HepG2 (cell line): Measurements from ENCODE around the gene TRIM54. TPM values are rescaled to one million over a fixed set of nuclear protein-coding genes. Genes with fewer than 3 reads are reported as not detected.

Experiments
- CC2D1A ChIP-seq: sonication (generic); formaldehyde crosslinking; IDR thresholded peaks from 2 replicates; pipeline ENCODE4 v1.8.1; 2023; ENCODE audit warnings: mild to moderate bottlenecking, missing genetic modification reagents
- DMAP1 ChIP-seq: IDR thresholded peaks from 2 replicates; pipeline ENCODE4 v1.6.1; 2016
- ERF ChIP-seq: IDR thresholded peaks from 2 replicates; pipeline ENCODE4 v1.6.1; 2018; ENCODE audit warnings: missing biosample characterization, missing genetic modification reagents
- FOXA1 ChIP-seq, 2 experiments: fragments of 450-650 bp in 1 of 2; sonication (generic) in 1 of 2; formaldehyde crosslinking in 1 of 2; IDR thresholded peaks; 2 replicates each; pipeline versions ENCODE4 v1.4.0 to v1.6.1; 2016 to 2020; ENCODE audit warnings: missing genetic modification reagents in 1 of 2
- KLF16 ChIP-seq, 2 experiments: sonication (generic) in 1 of 2; formaldehyde crosslinking in 1 of 2; IDR thresholded peaks; 2 replicates each; pipeline versions ENCODE4 v1.6.1 to v1.8.0; 2016 to 2023; ENCODE audit warnings: missing genetic modification reagents in 2 of 2, missing compliant biosample characterization in 1 of 2
- KMT2B ChIP-seq: IDR thresholded peaks from 2 replicates; pipeline ENCODE4 v1.6.1; 2016; ENCODE audit warnings: missing genetic modification reagents, missing compliant biosample characterization
- MEIS2 ChIP-seq: sonication (generic); formaldehyde crosslinking; IDR thresholded peaks from 2 replicates; pipeline ENCODE4 v1.9.0; 2021; ENCODE audit warnings: mild to moderate bottlenecking, missing genetic modification reagents
- MTF2 ChIP-seq: sonication (generic); formaldehyde crosslinking; IDR thresholded peaks from 2 replicates; pipeline ENCODE4 v1.5.0; 2020; ENCODE audit warnings: missing genetic modification reagents, borderline replicate concordance
- NFKB2 ChIP-seq: sonication (generic); formaldehyde crosslinking; IDR thresholded peaks from 2 replicates; pipeline ENCODE4 v1.4.0; 2020; ENCODE audit warnings: missing genetic modification reagents, borderline replicate concordance
- NR2F1 ChIP-seq, 2 experiments: fragments of 450-650 bp in 1 of 2; formaldehyde crosslinking in 1 of 2; IDR thresholded peaks; 2 replicates each; pipeline versions ENCODE4 v1.5.0 to v1.6.1; 2016 to 2020; ENCODE audit warnings: mild to moderate bottlenecking in 1 of 2, missing compliant biosample characterization in 1 of 2, missing genetic modification reagents in 1 of 2, moderate library complexity in 1 of 2
- SPEN ChIP-seq: sonication (generic); formaldehyde crosslinking; IDR thresholded peaks from 2 replicates; pipeline ENCODE4 v1.5.1; 2020; ENCODE audit warnings: low read depth, mild to moderate bottlenecking, missing genetic modification reagents
- TCF12 ChIP-seq, 2 experiments: fragments of 450-650 bp in 1 of 2; sonication (generic) in 1 of 2; formaldehyde crosslinking in 1 of 2; IDR thresholded peaks; 2 replicates each; pipeline versions ENCODE4 v1.6.1 to v1.8.0; 2017 to 2022; ENCODE audit warnings: antibody characterized with exemption in 1 of 2, mild to moderate bottlenecking in 1 of 2, missing genetic modification reagents in 1 of 2, moderate library complexity in 1 of 2
- YEATS2 ChIP-seq: sonication (generic); formaldehyde crosslinking; IDR thresholded peaks from 2 replicates; pipeline ENCODE4 v1.4.0; 2020; ENCODE audit warnings: missing genetic modification reagents, borderline replicate concordance
- ZNF180 ChIP-seq: sonication (generic); formaldehyde crosslinking; IDR thresholded peaks from 2 replicates; pipeline ENCODE4 v1.4.0; 2020; ENCODE audit warnings: low read depth, missing genetic modification reagents, borderline replicate concordance
- ZNF24 ChIP-seq: fragments of 450-650 bp; IDR thresholded peaks from 2 replicates; pipeline ENCODE4 v1.6.1; 2017; ENCODE audit warnings: antibody characterized with exemption, mild to moderate bottlenecking
- ZNF251 ChIP-seq: sonication (generic); formaldehyde crosslinking; IDR thresholded peaks from 2 replicates; pipeline ENCODE4 v1.9.0; 2021; ENCODE audit warnings: mild to moderate bottlenecking, missing genetic modification reagents
- ZNF256 ChIP-seq: sonication (generic); formaldehyde crosslinking; conservative IDR thresholded peaks from 2 replicates; pipeline ENCODE4 v1.4.0; 2020; ENCODE audit warnings: missing genetic modification reagents
- ZNF263 ChIP-seq: sonication (generic); formaldehyde crosslinking; IDR thresholded peaks from 2 replicates; pipeline ENCODE4 v1.4.0; 2020; ENCODE audit warnings: missing genetic modification reagents
- ZNF430 ChIP-seq: sonication (generic); formaldehyde crosslinking; IDR thresholded peaks from 2 replicates; pipeline ENCODE4 v1.9.0; 2021; ENCODE audit warnings: mild to moderate bottlenecking, missing genetic modification reagents
- ZNF576 ChIP-seq: sonication (generic); formaldehyde crosslinking; IDR thresholded peaks from 2 replicates; pipeline ENCODE4 v1.4.0; 2020; ENCODE audit warnings: mild to moderate bottlenecking, missing genetic modification reagents
- polyA plus RNA-seq, 8 experiments: library from polyadenylated mRNA; depleted of rRNA in 3 of 8; stranded (reverse) in 7 of 8; unstranded in 1 of 8; fragments of >200 nt; fragmentation: Illumina TruSeq in 4 of 8; extraction: Trizol in 4 of 8; gene quantifications; 2 replicates each; pipeline versions ENCODE4 v1.2.1 to v1.2.3, GENCODE V29; 2011 to 2016; ENCODE audit warnings: low read depth in 4 of 8, missing spikeins in 1 of 8, mixed read lengths in 1 of 8; ENCODE audit not compliant: insufficient read depth in 1 of 8
- total RNA-seq, 5 experiments: library from RNA; depleted of rRNA; stranded (reverse); fragments of >200 nt; fragmentation: Illumina TruSeq; extraction: Trizol; gene quantifications; 2 replicates each; pipeline ENCODE4 v1.2.3, GENCODE V29; 2016; ENCODE audit warnings: low read depth in 1 of 5
- TF ChIP-seq, protein P1 (sequence below): sonication (generic); formaldehyde crosslinking; IDR thresholded peaks from 2 replicates; pipeline ENCODE4 v1.4.0; 2020; ENCODE audit warnings: missing genetic modification reagents, borderline replicate concordance
- TF ChIP-seq, protein P2 (sequence below): sonication (generic); formaldehyde crosslinking; IDR thresholded peaks from 2 replicates; pipeline ENCODE4 v1.4.0; 2020; ENCODE audit warnings: missing genetic modification reagents

Gene TRIM54
- total and polyA plus RNA-seq, 2 of the 13 experiments (the other 11 are each of a cell fraction or from before 2014, with no cell fraction given) = 0.07 to 0.13 TPM

- peak; percentile 40; the same call in 1 of the 2 replicates for TF ChIP-seq MEIS2 (CRISPR knock-in tag)
- TF ChIP-seq SPEN = peak; percentile 87
- no peak for TF ChIP-seq ZNF180
- TF ChIP-seq ZNF256 = peak; percentile 64; the same call in 1 of the 2 replicates
- peak; percentile 58; the same call in 1 of the 2 replicates for TF ChIP-seq ZNF263
- 0 out of 2 replicates have a peak, but pooled peaks have one; percentile 55 for TF ChIP-seq CC2D1A
- TF ChIP-seq, protein P1, sequence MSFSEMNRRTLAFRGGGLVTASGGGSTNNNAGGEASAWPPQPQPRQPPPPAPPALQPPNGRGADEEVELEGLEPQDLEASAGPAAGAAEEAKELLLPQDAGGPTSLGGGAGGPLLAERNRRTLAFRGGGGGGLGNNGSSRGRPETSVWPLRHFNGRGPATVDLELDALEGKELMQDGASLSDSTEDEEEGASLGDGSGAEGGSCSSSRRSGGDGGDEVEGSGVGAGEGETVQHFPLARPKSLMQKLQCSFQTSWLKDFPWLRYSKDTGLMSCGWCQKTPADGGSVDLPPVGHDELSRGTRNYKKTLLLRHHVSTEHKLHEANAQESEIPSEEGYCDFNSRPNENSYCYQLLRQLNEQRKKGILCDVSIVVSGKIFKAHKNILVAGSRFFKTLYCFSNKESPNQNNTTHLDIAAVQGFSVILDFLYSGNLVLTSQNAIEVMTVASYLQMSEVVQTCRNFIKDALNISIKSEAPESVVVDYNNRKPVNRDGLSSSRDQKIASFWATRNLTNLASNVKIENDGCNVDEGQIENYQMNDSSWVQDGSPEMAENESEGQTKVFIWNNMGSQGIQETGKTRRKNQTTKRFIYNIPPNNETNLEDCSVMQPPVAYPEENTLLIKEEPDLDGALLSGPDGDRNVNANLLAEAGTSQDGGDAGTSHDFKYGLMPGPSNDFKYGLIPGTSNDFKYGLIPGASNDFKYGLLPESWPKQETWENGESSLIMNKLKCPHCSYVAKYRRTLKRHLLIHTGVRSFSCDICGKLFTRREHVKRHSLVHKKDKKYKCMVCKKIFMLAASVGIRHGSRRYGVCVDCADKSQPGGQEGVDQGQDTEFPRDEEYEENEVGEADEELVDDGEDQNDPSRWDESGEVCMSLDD = peak; percentile 23; the same call in 1 of the 2 replicates
- TF ChIP-seq ZNF251 (CRISPR knock-in tag) = no peak
- no peak for TF ChIP-seq ZNF576
- TF ChIP-seq MTF2 = peak; percentile 65; the same call in 1 of the 2 replicates
- peak; percentile 96 for TF ChIP-seq DMAP1 (CRISPR knock-in tag)
- no peak for TF ChIP-seq ZNF24
- no peak for TF ChIP-seq NR2F1 (CRISPR knock-in tag; IDR thresholded peaks at IDR 0.05)
- peak in 1 of 2 experiments; percentile 91; a peak in 2 of 4 replicates for TF ChIP-seq KLF16 (CRISPR knock-in tag; IDR thresholded peaks at IDR 0.05)
- peak; percentile 97 for TF ChIP-seq ZNF430
- peak; percentile 83; the same call in 1 of the 2 replicates for TF ChIP-seq NFKB2
- TF ChIP-seq YEATS2 = peak; percentile 84
- TF ChIP-seq KMT2B (CRISPR knock-in tag) = peak; percentile 81
- TF ChIP-seq FOXA1 (IDR thresholded peaks at IDR 0.05) = peak; percentile 24; the same call in 1 of the 2 replicates
- TF ChIP-seq FOXA1 (CRISPR knock-in tag; IDR thresholded peaks at IDR 0.05) = peak; percentile 95
- TF ChIP-seq, protein P2, sequence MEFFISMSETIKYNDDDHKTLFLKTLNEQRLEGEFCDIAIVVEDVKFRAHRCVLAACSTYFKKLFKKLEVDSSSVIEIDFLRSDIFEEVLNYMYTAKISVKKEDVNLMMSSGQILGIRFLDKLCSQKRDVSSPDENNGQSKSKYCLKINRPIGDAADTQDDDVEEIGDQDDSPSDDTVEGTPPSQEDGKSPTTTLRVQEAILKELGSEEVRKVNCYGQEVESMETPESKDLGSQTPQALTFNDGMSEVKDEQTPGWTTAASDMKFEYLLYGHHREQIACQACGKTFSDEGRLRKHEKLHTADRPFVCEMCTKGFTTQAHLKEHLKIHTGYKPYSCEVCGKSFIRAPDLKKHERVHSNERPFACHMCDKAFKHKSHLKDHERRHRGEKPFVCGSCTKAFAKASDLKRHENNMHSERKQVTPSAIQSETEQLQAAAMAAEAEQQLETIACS (CRISPR knock-in tag) = peak; percentile 70; the same call in 1 of the 2 replicates
- TF ChIP-seq TCF12 (IDR thresholded peaks at IDR 0.05) = no peak
- TF ChIP-seq TCF12 (CRISPR knock-in tag; IDR thresholded peaks at IDR 0.05) = 0 out of 2 replicates have a peak, but pooled peaks have one; percentile 37
- peak; percentile 54; the same call in 1 of the 2 replicates for TF ChIP-seq ERF
Measured at GRCh38 chr2:27356382-27357181, 74.4 kb downstream of the TRIM54 start, which contains the start of gene GTF3C2 (continued).
